ENCODE results near the gene ABHD10. TPM values are rescaled to one million over a fixed set of nuclear protein-coding genes. Genes with fewer than 3 reads are reported as not detected.

Gene ABHD10
- total and polyA plus RNA-seq, 2 donors = 32.7 to 42.4 TPM

DNA sequence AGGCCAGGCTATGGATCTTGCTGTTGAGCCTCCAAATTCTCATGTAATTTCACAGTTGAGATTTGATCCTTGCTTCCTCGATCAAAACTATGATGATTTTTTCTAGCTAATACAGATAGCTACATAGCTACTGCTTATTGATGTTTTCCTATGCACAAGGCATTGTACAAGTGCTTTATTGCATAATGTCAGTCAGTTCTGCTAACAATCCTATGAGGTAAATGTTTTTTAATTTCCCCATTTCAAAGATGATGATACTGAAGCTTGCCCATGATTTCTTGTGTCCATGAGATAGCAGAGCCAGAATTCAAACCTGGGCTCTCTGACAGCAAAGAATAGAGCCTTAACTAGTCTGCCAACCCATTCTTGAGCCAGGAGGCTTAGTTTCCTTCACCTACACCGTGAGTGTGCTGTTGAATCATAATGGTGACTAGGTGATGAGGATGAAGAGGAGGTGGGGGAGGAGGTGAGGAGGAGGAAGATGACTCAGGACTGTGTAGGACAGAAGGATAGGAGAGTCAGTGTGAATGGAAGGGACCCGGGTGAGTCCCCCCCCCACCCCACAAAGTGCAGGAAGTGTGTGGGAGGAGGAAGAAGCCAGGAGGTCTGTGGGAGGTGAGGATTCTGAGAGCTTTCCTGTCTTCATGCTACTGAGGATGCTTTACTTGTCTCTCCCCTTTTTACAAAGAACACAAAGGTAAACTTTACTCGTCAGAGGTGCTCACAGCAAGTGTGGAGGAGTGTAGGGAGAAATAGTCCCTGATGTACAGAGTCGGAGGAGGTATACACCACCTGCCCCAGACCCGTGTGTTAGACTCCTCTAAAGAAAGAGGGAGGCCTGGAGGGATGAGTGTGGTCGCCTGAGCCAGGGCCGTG, 23.5 kb downstream of the ABHD10 start:
- H3K4me1 ChIP-seq (ENCODE audit: control insufficient read depth in 2 of 2, insufficient read depth in 2 of 2, low read length in 2 of 2) = peaks cover 11 to 24% of the 10 kb centered on the region in 2 donors
- 72% methylated on average over 8 of the region's 8 CpGs for WGBS

DNA sequence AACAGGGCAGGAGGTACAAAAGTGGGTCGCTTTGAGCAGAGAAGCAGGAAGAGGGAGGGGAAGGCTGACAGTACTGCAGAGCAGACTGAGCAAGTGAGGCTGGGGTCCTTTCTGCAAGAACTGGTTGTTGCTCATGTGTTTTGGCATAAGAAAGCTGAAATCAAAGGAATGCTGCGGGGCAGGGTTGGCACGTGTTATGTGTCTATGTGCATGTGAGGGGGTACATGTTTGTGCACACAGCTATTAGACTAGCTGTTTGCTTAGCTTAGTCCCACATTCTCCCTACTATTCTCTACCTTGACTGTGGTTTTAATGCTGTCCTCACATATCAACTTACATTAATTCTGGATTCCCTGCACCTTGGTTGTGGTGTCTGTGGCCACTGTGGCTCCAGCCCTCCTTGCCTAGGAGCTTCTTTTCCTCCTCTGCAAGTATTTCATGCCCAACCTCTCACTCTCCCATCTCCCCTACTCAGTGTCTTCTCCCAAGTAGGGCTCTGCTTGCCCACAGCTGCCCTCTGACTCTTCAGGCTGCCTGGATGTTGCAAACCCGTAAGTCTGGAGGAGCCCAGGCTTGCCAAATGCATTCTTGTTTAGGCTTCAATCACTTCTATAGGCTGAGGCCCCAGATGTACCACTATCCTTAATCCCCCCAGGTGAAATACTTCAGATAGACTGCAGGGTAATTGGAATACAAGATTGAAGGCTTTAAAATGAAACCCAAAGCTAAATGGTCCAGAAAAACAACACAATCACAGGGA, 24.7 kb downstream of the ABHD10 start:
- peaks cover 11 to 22% of the 10 kb centered on the region in 2 donors for H3K4me1 ChIP-seq (ENCODE audit: control insufficient read depth in 2 of 2, insufficient read depth in 2 of 2, low read length in 2 of 2)
- peak overlapping the region in 1 of 2 donors; percentile 19 for H3K27ac ChIP-seq (ENCODE audit: low read depth in 1 of 2, low read length in 1 of 2)
- peaks cover 0 to 3% of the 10 kb centered on the region in 2 donors for H3K9me3 ChIP-seq (ENCODE audit: control insufficient read depth in 2 of 2, insufficient read depth in 1 of 2, low read length in 1 of 2)
- no peak overlapping the region for H3K4me3 ChIP-seq (ENCODE audit: low read length in 2 of 2)
- peaks cover 0 to 20% of the 10 kb centered on the region in 2 donors for H3K27me3 ChIP-seq (ENCODE audit: control insufficient read depth in 2 of 2, insufficient read depth in 1 of 2, low read length in 1 of 2)
- 85% methylated on average over 4 of the region's 4 CpGs for WGBS
- no peaks in the 10 kb centered on the region for H3K36me3 ChIP-seq (ENCODE audit: control insufficient read depth in 2 of 2, insufficient read depth in 2 of 2, low read length in 1 of 2)
- peak in 1 of 9 donors; percentile 28 for DNase-seq (ENCODE audit: low read depth in 6 of 9, low spot score in 9 of 9)

More for the DNA sequence above, 23.5 kb downstream of the ABHD10 start:
- no peak overlapping the region for H3K27ac ChIP-seq (ENCODE audit: low read depth in 1 of 2, low read length in 1 of 2)
- DNase-seq (ENCODE audit: low read depth in 6 of 9, low spot score in 9 of 9) = peak in 3 of 9 donors; percentile 11 to 46 (median 21)
- H3K4me3 ChIP-seq (ENCODE audit: low read length in 2 of 2) = no peak overlapping the region
- H3K36me3 ChIP-seq (ENCODE audit: control insufficient read depth in 2 of 2, insufficient read depth in 2 of 2, low read length in 1 of 2) = no peaks in the 10 kb centered on the region
- peaks cover 0 to 3% of the 10 kb centered on the region in 2 donors for H3K9me3 ChIP-seq (ENCODE audit: control insufficient read depth in 2 of 2, insufficient read depth in 1 of 2, low read length in 1 of 2)
- H3K27me3 ChIP-seq (ENCODE audit: control insufficient read depth in 2 of 2, insufficient read depth in 1 of 2, low read length in 1 of 2) = peaks cover 0 to 22% of the 10 kb centered on the region in 2 donors

DNA sequence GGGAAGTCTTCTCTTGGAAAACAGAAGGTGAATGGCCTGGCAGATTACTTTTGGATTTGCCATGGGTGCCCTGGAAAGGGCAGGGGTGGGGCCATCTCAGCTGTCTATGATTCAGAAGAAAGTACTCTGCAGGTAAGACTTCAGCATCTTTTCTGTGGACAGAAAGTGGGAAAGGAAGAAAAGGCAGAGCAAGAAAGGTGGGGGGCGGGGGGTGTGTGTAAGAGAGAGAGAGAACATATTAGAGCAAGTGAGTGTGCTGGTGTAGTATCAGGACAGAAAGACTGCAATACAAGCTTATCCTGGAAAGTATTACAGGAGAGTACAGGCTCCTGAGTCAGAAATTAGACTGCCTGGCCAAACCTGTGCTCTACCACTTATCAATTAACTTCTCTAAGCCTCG, 25.4 kb downstream of the ABHD10 start:
- no peak overlapping the region for H3K27ac ChIP-seq (ENCODE audit: low read depth in 1 of 2, low read length in 1 of 2)
- WGBS = 97% methylated on average over 2 of the region's 2 CpGs
- peaks cover 9 to 15% of the 10 kb centered on the region in 2 donors for H3K4me1 ChIP-seq (ENCODE audit: control insufficient read depth in 2 of 2, insufficient read depth in 2 of 2, low read length in 2 of 2)
- peaks cover 0 to 14% of the 10 kb centered on the region in 2 donors for H3K27me3 ChIP-seq (ENCODE audit: control insufficient read depth in 2 of 2, insufficient read depth in 1 of 2, low read length in 1 of 2)
- H3K9me3 ChIP-seq (ENCODE audit: control insufficient read depth in 2 of 2, insufficient read depth in 1 of 2, low read length in 1 of 2) = peaks cover 0 to 3% of the 10 kb centered on the region in 2 donors
- no peaks in the 10 kb centered on the region for H3K36me3 ChIP-seq (ENCODE audit: control insufficient read depth in 2 of 2, insufficient read depth in 2 of 2, low read length in 1 of 2)
- H3K4me3 ChIP-seq (ENCODE audit: low read length in 2 of 2) = no peak overlapping the region
- no peak for DNase-seq (ENCODE audit: low read depth in 6 of 9, low spot score in 9 of 9)

DNA sequence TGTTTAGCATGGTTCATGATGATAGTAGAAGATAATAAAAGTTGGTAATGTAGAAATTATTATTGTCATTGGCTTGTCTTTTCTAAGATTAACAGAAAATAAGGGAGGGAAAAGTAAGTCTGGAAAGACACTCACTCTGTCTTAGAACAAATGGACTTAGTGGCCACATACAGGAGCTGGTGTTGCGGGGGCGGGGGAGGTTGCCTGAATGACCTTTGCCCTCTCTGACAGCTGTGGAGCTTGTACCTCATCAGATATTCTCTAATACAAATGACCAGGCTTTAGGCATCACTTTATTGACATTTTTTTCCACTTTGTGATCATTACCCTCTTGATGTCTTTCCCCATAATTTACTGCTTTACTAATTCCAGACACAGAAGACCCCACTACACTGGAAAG, 25.8 kb downstream of the ABHD10 start:
- 95% methylated on average over 2 of the region's 2 CpGs for WGBS
- H3K27ac ChIP-seq (ENCODE audit: low read depth in 1 of 2, low read length in 1 of 2) = no peak overlapping the region
- DNase-seq (ENCODE audit: low read depth in 6 of 9, low spot score in 9 of 9) = no peak
- H3K4me1 ChIP-seq (ENCODE audit: control insufficient read depth in 2 of 2, insufficient read depth in 2 of 2, low read length in 2 of 2) = peaks cover 9 to 11% of the 10 kb centered on the region in 2 donors
- H3K4me3 ChIP-seq (ENCODE audit: low read length in 2 of 2) = no peak overlapping the region
- no peaks in the 10 kb centered on the region for H3K9me3 ChIP-seq (ENCODE audit: control insufficient read depth in 2 of 2, insufficient read depth in 1 of 2, low read length in 1 of 2)
- H3K36me3 ChIP-seq (ENCODE audit: control insufficient read depth in 2 of 2, insufficient read depth in 2 of 2, low read length in 1 of 2) = no peaks in the 10 kb centered on the region
- peaks cover 0 to 9% of the 10 kb centered on the region in 2 donors for H3K27me3 ChIP-seq (ENCODE audit: control insufficient read depth in 2 of 2, insufficient read depth in 1 of 2, low read length in 1 of 2)

DNA sequence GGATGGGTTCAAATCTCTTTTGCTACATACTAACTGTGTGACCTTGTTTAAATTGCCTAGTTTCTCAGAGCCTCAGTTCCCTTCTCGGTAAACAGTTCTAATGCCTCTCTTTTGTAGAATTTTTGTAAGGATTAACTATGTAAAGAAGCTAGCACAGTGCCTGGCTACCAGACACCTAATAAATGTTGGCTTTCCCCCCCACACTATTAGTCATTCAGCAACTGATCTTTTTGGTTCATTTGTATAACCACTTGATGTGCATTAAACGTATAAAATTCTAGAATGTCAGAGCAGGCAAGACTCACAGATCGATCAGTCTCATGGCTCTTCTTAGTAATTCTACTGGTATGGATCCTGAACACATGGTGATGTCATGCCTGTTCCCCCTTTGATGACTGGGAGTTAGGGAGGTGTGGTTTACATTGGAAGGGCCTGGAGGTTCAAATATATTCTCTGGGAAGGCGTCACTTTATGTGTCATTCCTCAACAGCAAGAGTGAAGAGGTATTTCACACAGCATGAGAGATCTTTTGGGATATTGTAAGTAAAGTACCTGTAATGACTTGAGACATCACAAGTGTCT, 26.4 kb downstream of the ABHD10 start:
- 72% methylated on average over 4 of the region's 4 CpGs for WGBS
- H3K27me3 ChIP-seq (ENCODE audit: control insufficient read depth in 2 of 2, insufficient read depth in 1 of 2, low read length in 1 of 2) = peaks cover 0 to 4% of the 10 kb centered on the region in 2 donors
- H3K9me3 ChIP-seq (ENCODE audit: control insufficient read depth in 2 of 2, insufficient read depth in 1 of 2, low read length in 1 of 2) = no peaks in the 10 kb centered on the region
- H3K36me3 ChIP-seq (ENCODE audit: control insufficient read depth in 2 of 2, insufficient read depth in 2 of 2, low read length in 1 of 2) = no peaks in the 10 kb centered on the region
- H3K27ac ChIP-seq (ENCODE audit: low read depth in 1 of 2, low read length in 1 of 2) = no peak overlapping the region
- H3K4me3 ChIP-seq (ENCODE audit: low read length in 2 of 2) = no peak overlapping the region
- peaks cover 9 to 11% of the 10 kb centered on the region in 2 donors for H3K4me1 ChIP-seq (ENCODE audit: control insufficient read depth in 2 of 2, insufficient read depth in 2 of 2, low read length in 2 of 2)
- DNase-seq (ENCODE audit: low read depth in 6 of 9, low spot score in 9 of 9) = no peak

DNA sequence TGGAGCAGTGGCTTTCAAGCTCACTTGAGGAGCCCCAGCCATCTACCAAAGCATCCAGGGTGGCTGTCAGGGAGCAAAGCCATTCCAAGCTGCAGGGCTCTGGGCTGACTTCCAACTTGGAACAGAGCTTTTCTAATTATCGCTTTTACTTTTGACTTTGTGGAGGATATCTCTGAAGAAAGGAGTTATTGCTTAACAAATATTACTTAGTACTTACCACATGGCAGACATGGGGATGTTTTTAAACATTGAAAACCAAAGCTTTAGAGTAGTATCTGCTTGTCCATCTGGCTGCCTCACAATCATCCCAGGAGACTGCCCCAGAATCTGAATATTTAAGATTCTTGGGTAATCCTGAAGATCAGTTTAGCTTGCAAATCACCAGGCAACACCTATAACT, 28.8 kb downstream of the ABHD10 start:
- H3K9me3 ChIP-seq (ENCODE audit: control insufficient read depth in 2 of 2, insufficient read depth in 1 of 2, low read length in 1 of 2) = no peaks in the 10 kb centered on the region
- no peaks in the 10 kb centered on the region for H3K36me3 ChIP-seq (ENCODE audit: control insufficient read depth in 2 of 2, insufficient read depth in 2 of 2, low read length in 1 of 2)
- no peak overlapping the region for H3K27ac ChIP-seq (ENCODE audit: low read depth in 1 of 2, low read length in 1 of 2)
- H3K27me3 ChIP-seq (ENCODE audit: control insufficient read depth in 2 of 2, insufficient read depth in 1 of 2, low read length in 1 of 2) = no peaks in the 10 kb centered on the region
- DNase-seq (ENCODE audit: low read depth in 6 of 9, low spot score in 9 of 9) = no peak
- 90% methylated on average over 1 of the region's 1 CpG for WGBS
- peaks cover 9 to 11% of the 10 kb centered on the region in 2 donors for H3K4me1 ChIP-seq (ENCODE audit: control insufficient read depth in 2 of 2, insufficient read depth in 2 of 2, low read length in 2 of 2)
- H3K4me3 ChIP-seq (ENCODE audit: low read length in 2 of 2) = no peak overlapping the region

DNA sequence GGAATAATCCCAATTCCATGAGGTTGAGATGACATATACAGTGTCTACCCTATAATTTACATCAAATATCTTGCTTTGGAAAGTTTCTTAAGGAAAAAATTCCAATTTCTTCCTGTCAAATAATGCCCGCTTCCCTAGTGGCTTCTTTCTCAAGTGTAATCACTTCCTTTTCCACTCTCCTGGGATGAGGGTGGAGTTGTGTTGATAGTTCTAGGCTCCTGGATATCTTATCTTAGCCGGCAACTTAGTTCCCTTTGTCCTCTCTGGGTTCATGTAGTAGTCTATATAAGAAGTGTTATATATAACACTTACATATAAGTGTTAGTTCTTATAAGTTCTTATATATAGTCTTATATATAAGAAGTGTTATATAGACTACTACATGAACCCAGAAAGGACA, 30.8 kb downstream of the ABHD10 start:
- DNase-seq (ENCODE audit: low read depth in 6 of 9, low spot score in 9 of 9) = no peak
- H3K4me1 ChIP-seq (ENCODE audit: control insufficient read depth in 2 of 2, insufficient read depth in 2 of 2, low read length in 2 of 2) = peaks cover 3 to 6% of the 10 kb centered on the region in 2 donors
- no peaks in the 10 kb centered on the region for H3K9me3 ChIP-seq (ENCODE audit: control insufficient read depth in 2 of 2, insufficient read depth in 1 of 2, low read length in 1 of 2)
- WGBS = 98% methylated on average over 2 of the region's 2 CpGs
- no peaks in the 10 kb centered on the region for H3K27me3 ChIP-seq (ENCODE audit: control insufficient read depth in 2 of 2, insufficient read depth in 1 of 2, low read length in 1 of 2)
- H3K27ac ChIP-seq (ENCODE audit: low read depth in 1 of 2, low read length in 1 of 2) = no peak overlapping the region
- H3K36me3 ChIP-seq (ENCODE audit: control insufficient read depth in 2 of 2, insufficient read depth in 2 of 2, low read length in 1 of 2) = no peaks in the 10 kb centered on the region
- no peak overlapping the region for H3K4me3 ChIP-seq (ENCODE audit: low read length in 2 of 2)

DNA sequence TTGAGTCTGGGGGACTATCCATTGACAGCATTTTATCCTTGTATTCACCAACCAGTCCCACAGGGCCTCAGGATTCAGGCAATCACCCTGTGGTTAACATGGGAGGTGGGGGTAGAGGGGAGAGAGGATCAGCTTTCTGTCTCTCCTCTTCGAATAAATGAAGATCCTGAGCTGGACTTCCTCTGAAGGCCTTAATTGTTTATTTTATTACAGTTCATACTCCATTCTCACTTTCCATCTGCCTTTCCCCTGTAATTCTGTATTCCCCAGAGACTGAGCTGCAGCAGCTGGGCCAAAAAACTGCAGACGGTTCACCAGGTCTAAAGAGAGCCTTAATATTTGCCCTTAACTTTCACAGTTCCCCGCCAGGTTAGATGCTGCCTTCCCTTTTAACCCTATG, 31.8 kb downstream of the ABHD10 start:
- Histone ChIP-seq H3K27me3 (ENCODE audit: control insufficient read depth in 2 of 2, insufficient read depth in 1 of 2, low read length in 1 of 2) (no peaks in the 10 kb centered on the region), H3K4me3 (ENCODE audit: low read length in 2 of 2) (no peak overlapping the region), H3K27ac (ENCODE audit: low read depth in 1 of 2, low read length in 1 of 2) (no peak overlapping the region), H3K9me3 (ENCODE audit: control insufficient read depth in 2 of 2, insufficient read depth in 1 of 2, low read length in 1 of 2) (no peaks in the 10 kb centered on the region), H3K36me3 (ENCODE audit: control insufficient read depth in 2 of 2, insufficient read depth in 2 of 2, low read length in 1 of 2) (no peaks in the 10 kb centered on the region), H3K4me1 (ENCODE audit: control insufficient read depth in 2 of 2, insufficient read depth in 2 of 2, low read length in 2 of 2) (peaks cover 3 to 6% of the 10 kb centered on the region in 2 donors)
- no peak for DNase-seq (ENCODE audit: low read depth in 6 of 9, low spot score in 9 of 9)
- WGBS = 90% methylated on average over 3 of the region's 3 CpGs
